Stimulated activated CD8-positive, alpha-beta memory T cell treated with anti-CD3 and anti-CD28 coated beads, Interleukin-2, amount 100 ng/mL, for 1 hour (primary cell): ENCODE results near the gene PLEKHM3.
A peak's percentile ranks its signal among the peaks of the same experiment; 100 is the strongest.

Source experiments
- DNase-seq, 2 donors: peaks; one replicate each; pipeline ENCODE4 v3.0.0-alpha.2; 2020; ENCODE audit warnings: low read depth in 2 of 2

The PLEKHM3 gene

GRCh38 chr2:208025037-208025813, at the start of gene PLEKHM3:
TSS of gene PLEKHM3 (minus strand) at chr2:208025527. CDS start at chr2:208001639, 23,888 bp downstream.
- peak; percentile 53 to 59 for DNase-seq

- DNase-seq, result no peak
These were observed 49.5 kb upstream of the PLEKHM3 start for GRCh38 chr2:208074610-208075356.

- peak; percentile 9 to 10 for DNase-seq
These were observed 47.0 kb upstream of the PLEKHM3 start for GRCh38 chr2:208072250-208072892.

GRCh38 chr2:208069186-208069585, 43.9 kb upstream of the PLEKHM3 start:
- no peak for DNase-seq

GRCh38 chr2:208066016-208066415, 40.7 kb upstream of the PLEKHM3 start:
- DNase-seq, result no peak

- no peak for DNase-seq
These were observed 40.1 kb upstream of the PLEKHM3 start for GRCh38 chr2:208065476-208065875.

- DNase-seq, result no peak
These were observed 39.1 kb upstream of the PLEKHM3 start for GRCh38 chr2:208064220-208064961.

GRCh38 chr2:208062961-208063360, 37.6 kb upstream of the PLEKHM3 start:
- DNase-seq, result no peak

- no peak for DNase-seq
These were observed 36.8 kb upstream of the PLEKHM3 start for GRCh38 chr2:208062113-208062512.

GRCh38 chr2:208057108-208057507, 31.8 kb upstream of the PLEKHM3 start:
- DNase-seq, result no peak

- DNase-seq, result no peak
These were observed 24.1 kb upstream of the PLEKHM3 start for GRCh38 chr2:208049441-208049840.

- DNase-seq, result no peak
These were observed 23.7 kb upstream of the PLEKHM3 start for GRCh38 chr2:208049006-208049405.

- no peak for DNase-seq
These were observed 22.5 kb upstream of the PLEKHM3 start for GRCh38 chr2:208047840-208048239.

- DNase-seq, result no peak
These were observed 21.4 kb upstream of the PLEKHM3 start for GRCh38 chr2:208046686-208047085.

GRCh38 chr2:208042450-208042849, 17.1 kb upstream of the PLEKHM3 start:
- no peak for DNase-seq

GRCh38 chr2:208042041-208042440, 16.7 kb upstream of the PLEKHM3 start:
- DNase-seq, result no peak

- DNase-seq, result peak; percentile 24 to 31
These were observed 15.2 kb upstream of the PLEKHM3 start for GRCh38 chr2:208040199-208041171.

- no peak for DNase-seq
These were observed 14.2 kb upstream of the PLEKHM3 start for GRCh38 chr2:208039376-208040110.

GRCh38 chr2:208037564-208038487, 12.5 kb upstream of the PLEKHM3 start:
- DNase-seq, result no peak
